ENCODE measurements around the gene SP140L. TPM values are rescaled to one million over a fixed set of nuclear protein-coding genes. Genes with fewer than 3 reads are reported as not detected.

The SP140L gene
- total and polyA plus RNA-seq, 2 of the 8 experiments (the other 6 are each of a cell fraction or from before 2014, with no cell fraction given) = 0.36 to 1.5 TPM

DNA sequence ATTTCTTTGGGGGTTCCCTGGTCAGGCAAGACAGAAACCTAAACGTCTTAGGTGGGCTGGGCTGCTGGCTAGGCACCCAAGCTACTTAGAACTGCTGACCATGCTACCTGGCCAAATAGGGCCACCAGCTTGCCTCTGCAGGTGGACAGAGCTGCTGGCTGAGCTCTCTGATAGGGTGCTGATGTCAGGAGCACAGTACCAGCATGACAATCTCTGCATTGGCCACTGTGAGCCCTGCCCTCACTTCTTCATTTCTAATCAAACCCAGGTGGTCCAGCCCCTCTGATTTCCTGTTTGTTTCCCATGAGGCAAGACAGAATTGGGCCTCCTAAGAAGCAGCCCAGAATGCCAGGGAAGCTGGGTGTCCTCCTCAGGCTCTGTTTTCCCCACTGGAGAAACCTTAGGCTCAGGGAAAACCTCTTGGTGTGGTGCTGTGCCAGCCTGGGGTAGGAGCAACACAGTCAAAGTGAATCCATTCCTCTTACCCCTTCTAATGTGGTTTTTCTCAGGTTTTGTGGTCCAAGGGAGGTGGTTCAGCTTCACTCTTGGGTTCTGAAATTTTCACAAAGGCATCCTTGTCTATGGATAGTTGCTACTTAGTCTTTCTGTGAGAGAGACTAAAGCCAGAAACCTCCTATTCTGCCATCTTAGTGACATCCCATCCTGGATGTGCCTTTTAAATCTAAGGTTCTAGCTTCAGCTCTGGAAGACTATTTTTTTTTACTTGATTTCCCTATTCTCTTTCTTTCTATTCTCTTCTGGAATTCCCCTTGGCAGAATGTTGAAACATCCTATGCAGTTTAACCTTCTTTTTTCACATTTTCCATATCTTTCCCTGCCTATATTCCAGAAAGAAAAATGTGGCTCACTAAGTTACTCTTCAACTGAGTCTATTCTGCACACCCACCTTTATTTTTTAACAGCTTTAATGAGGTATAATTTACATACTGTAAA lies 104.2 kb downstream of the SP140L start (continued):
- TF ChIP-seq HDAC2 (IDR thresholded peaks at IDR 0.05; ENCODE audit: borderline replicate concordance in 1 of 2, low read depth in 2 of 2, low read length in 2 of 2) (no peak), RXRA (IDR thresholded peaks at IDR 0.05; ENCODE audit: insufficient read depth, low read depth, low read length) (no peak)

Measured in H1 (cell line).